Measurements from ENCODE around the gene PRKCA. TPM values are rescaled to one million over a fixed set of nuclear protein-coding genes. Genes with fewer than 3 reads are reported as not detected.

The PRKCA gene
- total and polyA plus RNA-seq, 10 of the 15 experiments (the other 5 are each of a cell fraction or from before 2014, with no cell fraction given) = 0.11 to 14.6 (median 0.72) TPM

- TF ChIP-seq RELB (IDR thresholded peaks at IDR 0.05; ENCODE audit: low read depth) = no peak
- no peak for TF ChIP-seq PAX8 (IDR thresholded peaks at IDR 0.05)
- no peak for TF ChIP-seq GABPA (IDR thresholded peaks at IDR 0.05; ENCODE audit: low read depth)
- TF ChIP-seq TCF12 (IDR thresholded peaks at IDR 0.05; ENCODE audit: low read depth, low read length) = no peak
- no peak for TF ChIP-seq JUNB (IDR thresholded peaks at IDR 0.05)
- no peak for TF ChIP-seq RUNX3 (IDR thresholded peaks at IDR 0.05; ENCODE audit: low read length)
- TF ChIP-seq RAD51 (IDR thresholded peaks at IDR 0.05) = no peak
- no peak for TF ChIP-seq CHD2 (IDR thresholded peaks at IDR 0.05; ENCODE audit: borderline replicate concordance, low read depth, low read length)
Measured at GRCh38 chr17:66560691-66561090, 258.3 kb downstream of the PRKCA start (continued).

GRCh38 chr17:66562119-66562518, 259.7 kb downstream of the PRKCA start:
- POLR2A ChIA-PET = no interaction called here
- FAIRE-seq = no peak
- in situ Hi-C loops (cut with MboI) = no loop called here

More at GRCh38 chr17:66562119-66562518, 259.7 kb downstream of the PRKCA start:
- no TSS peak for BruUV-seq (replicated peaks)
- Histone ChIP-seq H3K4me2 (ENCODE audit: control insufficient read depth, insufficient read depth) (no peak overlapping the region), H4K20me1 (ENCODE audit: control insufficient read depth, insufficient read depth) (no peaks in the 10 kb centered on the region), H3K27ac (ENCODE audit: control insufficient read depth, insufficient read depth) (no peak overlapping the region), H3K79me2 (ENCODE audit: control insufficient read depth, insufficient read depth, low read length) (no peaks in the 10 kb centered on the region), H3K36me3 (ENCODE audit: control insufficient read depth in 2 of 2, insufficient read depth in 2 of 2, low read length in 1 of 2) (no peaks in the 10 kb centered on the region), H3K9ac (ENCODE audit: control insufficient read depth, insufficient read depth, low read length) (no peak overlapping the region), H3K4me1 (ENCODE audit: control insufficient read depth, insufficient read depth, low read length) (no peaks in the 10 kb centered on the region), H3K27me3 (replicated peaks in 1 of 2; ENCODE audit: control insufficient read depth in 2 of 2, insufficient read depth in 2 of 2, low read length in 1 of 2) (no peaks in the 10 kb centered on the region), H3K4me3 (no peak overlapping the region), H3K9me3 (replicated peaks; ENCODE audit: control insufficient read depth, insufficient read depth, low read length) (no peaks in the 10 kb centered on the region), H2AFZ (ENCODE audit: control insufficient read depth, low read depth, low read length) (no peak overlapping the region)
- DNase-seq (ENCODE audit: low read depth, low spot score) = no peak
- RAD21 ChIA-PET (ENCODE audit: unreplicated experiment) = no interaction called here
- CTCF ChIA-PET = interaction anchor here (0.8 kb wide), 2 partner anchors 20 to 23 kb away, joined by 3 to 4 read pairs; no protein-coding TSS in a partner anchor
- TF ChIP-seq JUNB (IDR thresholded peaks at IDR 0.05) = no peak
- intact Hi-C loops (cut with micrococcal nuclease; ENCODE audit: unreplicated experiment) = no loop called here
- no peak for ATAC-seq
- SMC1A ChIA-PET (ENCODE audit: uncharacterized antibody, unreplicated experiment) = interaction anchor here (0.6 to 1.7 kb wide), 3 partner anchors 9 to 132 kb away, joined by 3 to 5 read pairs (median 3); no protein-coding TSS in a partner anchor

Measured in GM12878 (cell line).